Prostate gland (tissue), 2 donors: ENCODE data around the gene RFX7. TPM values are rescaled to one million over a fixed set of nuclear protein-coding genes. Genes with fewer than 3 reads are reported as not detected.

ENCODE experiments used
- DNase-seq: peaks from one replicate; pipeline ENCODE4 v3.0.0-alpha.2; 2019; ENCODE audit warnings: low spot score
- H3K27ac ChIP-seq, 2 donors: fragments of 200-600 bp; sonication (generic); 2 replicates each; pipeline ENCODE4 v1.5.1; 2017 to 2019
- H3K27me3 ChIP-seq: fragments of 200-600 bp; sonication (generic); replicated peaks from 2 replicates; pipeline ENCODE4 v1.5.1; 2019; ENCODE audit not compliant: insufficient read depth
- H3K36me3 ChIP-seq, 2 donors: fragments of 200-600 bp; sonication (generic); 1 replicate in 1 of 2; 2 replicates in 1 of 2; pipeline versions ENCODE4 v1.5.1 to v1.8.1; 2017 to 2019
- H3K4me1 ChIP-seq: fragments of 200-600 bp; sonication (generic); replicated peaks from 2 replicates; pipeline ENCODE4 v1.5.1; 2019
- H3K4me3 ChIP-seq, 2 donors: fragments of 200-600 bp; sonication (generic); 2 replicates each; pipeline ENCODE4 v1.5.1; 2017 to 2019
- H3K9me3 ChIP-seq: fragments of 200-600 bp; sonication (generic); 2 replicates; pipeline ENCODE4 v1.5.1; 2017
- CTCF ChIP-seq, 4 experiments: fragments of 200-600 bp in 2 of 4; fragments of 450-650 bp in 2 of 4; sonication (generic) in 2 of 4; IDR thresholded peaks; 1 replicate in 3 of 4; 2 replicates in 1 of 4; pipeline ENCODE4 v1.5.1; 2016 to 2019; ENCODE audit warnings: antibody characterized with exemption in 4 of 4, mild to moderate bottlenecking in 2 of 4, moderate library complexity in 2 of 4
- POLR2A ChIP-seq: fragments of 450-650 bp; IDR thresholded peaks from one replicate; pipeline ENCODE4 v1.6.1; 2016; ENCODE audit warnings: antibody characterized with exemption, mild to moderate bottlenecking
- POLR2AphosphoS5 ChIP-seq: sonication (generic); formaldehyde crosslinking; IDR thresholded peaks from one replicate; pipeline ENCODE4 v1.6.1; 2017; ENCODE audit warnings: antibody characterized with exemption
- WGBS: methylation state at CpG from one replicate; pipeline ENCODE4 v1.1.5; 2018; 5-methylcytosine and 5-hydroxymethylcytosine counted together
- intact Hi-C: fragments of 100-400 bp; cut with DNase I; formaldehyde crosslinking; loops from one replicate; pipeline ENCODE4 v1.14.2; 2022
- total RNA-seq, 2 donors: library from RNA; depleted of rRNA; stranded (reverse); fragments of >200 nt; gene quantifications; one replicate each; pipeline ENCODE4 v1.1.0, GENCODE V29; 2016

Gene RFX7
- total RNA-seq, 2 donors from 2014 or later = 9.3 to 15.1 TPM

- no peak overlapping the region for H3K27ac ChIP-seq
- DNase-seq = no peak
- no peaks in the 10 kb centered on the region for H3K4me1 ChIP-seq
- H3K27me3 ChIP-seq = no peaks in the 10 kb centered on the region
- H3K36me3 ChIP-seq = no peaks in the 10 kb centered on the region
- no peaks in the 10 kb centered on the region for H3K9me3 ChIP-seq
- H3K4me3 ChIP-seq = no peak overlapping the region
- 95% methylated on average over 6 of the region's 6 CpGs for WGBS
- no peak for TF ChIP-seq POLR2AphosphoS5
- TF ChIP-seq CTCF (IDR thresholded peaks at IDR 0.05) = no peak
- TF ChIP-seq POLR2A = no peak
- intact Hi-C loops = no loop called here
Measured at GRCh38 chr15:56150204-56150603, 93.5 kb downstream of the RFX7 start.

- WGBS = 84% methylated on average over 3 of the region's 3 CpGs
- no peaks in the 10 kb centered on the region for H3K27me3 ChIP-seq
- DNase-seq = no peak
- no peak overlapping the region for H3K27ac ChIP-seq
- no peaks in the 10 kb centered on the region for H3K4me1 ChIP-seq
- H3K36me3 ChIP-seq = no peaks in the 10 kb centered on the region
- H3K9me3 ChIP-seq = no peaks in the 10 kb centered on the region
- TF ChIP-seq CTCF (IDR thresholded peaks at IDR 0.05) = no peak
- no peak for TF ChIP-seq POLR2A
- no peak for TF ChIP-seq POLR2AphosphoS5
- intact Hi-C loops = no loop called here
- H3K4me3 ChIP-seq = no peak overlapping the region
Measured at GRCh38 chr15:56148064-56148463, 95.6 kb downstream of the RFX7 start.

- TF ChIP-seq POLR2A (no peak), POLR2AphosphoS5 (no peak), CTCF (IDR thresholded peaks at IDR 0.05) (no peak)
- Histone ChIP-seq H3K36me3 (no peaks in the 10 kb centered on the region), H3K4me3 (no peak overlapping the region), H3K4me1 (no peaks in the 10 kb centered on the region), H3K27ac (no peak overlapping the region), H3K9me3 (no peaks in the 10 kb centered on the region), H3K27me3 (no peaks in the 10 kb centered on the region)
- intact Hi-C loops = no loop called here
- 80% methylated on average over 1 of the region's 1 CpG for WGBS
- DNase-seq = no peak
Measured at GRCh38 chr15:56146756-56147155, 96.9 kb downstream of the RFX7 start.

GRCh38 chr15:56128081-56128480, 115.6 kb downstream of the RFX7 start:
- no peaks in the 10 kb centered on the region for H3K4me1 ChIP-seq
- no peak overlapping the region for H3K4me3 ChIP-seq
- DNase-seq = no peak
- intact Hi-C loops = no loop called here
- no peak overlapping the region for H3K27ac ChIP-seq
- no peaks in the 10 kb centered on the region for H3K27me3 ChIP-seq
- no peaks in the 10 kb centered on the region for H3K36me3 ChIP-seq
- H3K9me3 ChIP-seq = no peaks in the 10 kb centered on the region
- no peak for TF ChIP-seq POLR2A
- TF ChIP-seq CTCF (IDR thresholded peaks at IDR 0.05) = no peak
- TF ChIP-seq POLR2AphosphoS5 = no peak

GRCh38 chr15:56126409-56126808, 117.3 kb downstream of the RFX7 start:
- Histone ChIP-seq H3K27me3 (no peaks in the 10 kb centered on the region), H3K36me3 (no peaks in the 10 kb centered on the region), H3K4me3 (no peak overlapping the region), H3K9me3 (no peaks in the 10 kb centered on the region), H3K4me1 (no peaks in the 10 kb centered on the region), H3K27ac (no peak overlapping the region)
- DNase-seq = no peak
- intact Hi-C loops = no loop called here
- TF ChIP-seq POLR2A (no peak), CTCF (IDR thresholded peaks at IDR 0.05) (no peak), POLR2AphosphoS5 (no peak)
